Loucy (cell line): Measurements from ENCODE around the gene ACOXL.

Experiments
- H2AFZ ChIP-seq: fragments of 200-600 bp; sonication (generic); 2 replicates; pipeline ENCODE4 v1.6.0; 2016; ENCODE audit warnings: antibody characterized with exemption, mild to moderate bottlenecking, low read length, moderate library complexity
- H3F3A ChIP-seq: fragments of 200-600 bp; 2 replicates; pipeline ENCODE4 v1.6.0; 2016; ENCODE audit warnings: antibody characterized with exemption, low read depth, mild to moderate bottlenecking
- H3K27me3 ChIP-seq: fragments of 200-600 bp; sonication (generic); 2 replicates; pipeline ENCODE4 v1.6.1; 2014; ENCODE audit warnings: low read length, mild to moderate bottlenecking; ENCODE audit not compliant: insufficient read depth, poor library complexity, severe bottlenecking
- H3K36me3 ChIP-seq: fragments of 200-600 bp; sonication (generic); 2 replicates; pipeline ENCODE4 v1.6.1; 2016; ENCODE audit warnings: low read length; ENCODE audit not compliant: insufficient read depth
- H3K4me1 ChIP-seq: fragments of 200-600 bp; sonication (generic); 2 replicates; pipeline ENCODE4 v1.5.1; 2014; ENCODE audit warnings: low read length, mild to moderate bottlenecking; ENCODE audit not compliant: insufficient read depth, poor library complexity, severe bottlenecking
- H3K4me2 ChIP-seq: fragments of 200-600 bp; sonication (generic); 2 replicates; pipeline ENCODE4 v1.6.0; 2014; ENCODE audit warnings: antibody characterized with exemption, low read length, low read depth, mild to moderate bottlenecking; ENCODE audit not compliant: poor library complexity, severe bottlenecking
- H3K4me3 ChIP-seq: fragments of 200-600 bp; sonication (generic); 2 replicates; pipeline ENCODE4 v1.5.1; 2014; ENCODE audit warnings: low read length, mild to moderate bottlenecking, mixed read lengths; ENCODE audit not compliant: poor library complexity, severe bottlenecking
- H3K79me2 ChIP-seq: fragments of 200-600 bp; sonication (generic); 2 replicates; pipeline ENCODE4 v1.6.1; 2014; ENCODE audit warnings: low read length; ENCODE audit not compliant: insufficient read depth
- H3K9ac ChIP-seq: fragments of 200-600 bp; sonication (generic); 2 replicates; pipeline ENCODE4 v1.6.0; 2014; ENCODE audit warnings: mild to moderate bottlenecking, low read depth, low read length, moderate library complexity; ENCODE audit not compliant: poor library complexity, severe bottlenecking
- H3K9me2 ChIP-seq: fragments of 200-600 bp; sonication (generic); replicated peaks from 2 replicates; pipeline ENCODE4 v1.6.1; 2016; ENCODE audit warnings: low read depth, low read length, mixed read lengths
- H3K9me3 ChIP-seq: fragments of 200-600 bp; sonication (generic); 2 replicates; pipeline ENCODE4 v1.6.1; 2014; ENCODE audit warnings: mild to moderate bottlenecking, antibody characterized with exemption, low read length, low read depth; ENCODE audit not compliant: insufficient read depth
- H4K20me1 ChIP-seq: fragments of 200-600 bp; sonication (generic); 2 replicates; pipeline ENCODE4 v1.6.0; 2014; ENCODE audit warnings: antibody characterized with exemption, low read length, mild to moderate bottlenecking; ENCODE audit not compliant: insufficient read depth, poor library complexity, severe bottlenecking
- EZH2phosphoT487 ChIP-seq: fragments of 200-600 bp; IDR thresholded peaks from 2 replicates; pipeline ENCODE4 v1.6.1; 2018; ENCODE audit warnings: antibody characterized with exemption, mild to moderate bottlenecking, moderate library complexity, borderline replicate concordance
- TF ChIP-seq, protein P1 (sequence below): fragments of 200-600 bp; sonication (generic); conservative IDR thresholded peaks from 2 replicates; pipeline ENCODE4 v1.5.1; 2014; ENCODE audit warnings: mild to moderate bottlenecking, antibody characterized with exemption, low read length

Gene ACOXL

DNA sequence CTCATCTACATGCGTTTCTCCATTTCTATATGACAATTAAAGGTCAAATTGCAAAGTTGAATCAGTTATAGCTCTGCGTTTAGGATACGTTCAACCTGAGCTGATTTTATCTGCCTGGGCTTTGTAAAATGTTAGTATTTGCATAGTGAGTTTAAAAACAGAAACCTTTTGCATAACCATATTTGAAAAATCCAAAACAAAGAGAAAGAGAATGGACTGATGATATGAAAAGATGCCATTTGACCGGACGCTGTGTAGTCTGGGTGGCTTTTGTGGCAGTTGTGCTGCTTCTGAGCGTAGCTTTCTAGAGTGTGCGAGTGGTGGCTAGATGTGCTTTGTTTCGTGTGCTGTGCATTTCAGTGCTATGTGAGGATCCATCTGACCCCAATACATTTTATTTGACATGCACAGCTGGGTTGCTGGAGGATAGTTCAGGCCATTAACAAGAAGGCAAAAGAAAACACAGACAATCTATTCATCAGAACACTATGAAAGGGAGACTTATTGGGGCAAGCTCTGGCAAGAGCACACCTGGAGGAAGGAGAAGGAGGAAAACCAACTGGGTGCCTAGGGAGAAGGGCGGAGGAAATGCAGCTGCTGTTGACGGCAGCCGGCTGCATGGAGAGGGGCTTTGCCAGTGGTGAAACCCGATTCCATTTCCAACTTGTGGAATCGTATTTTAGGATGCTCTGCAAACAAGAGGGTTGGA, 126.8 kb downstream of the ACOXL start:
- Histone ChIP-seq H4K20me1 (no peaks in the 10 kb centered on the region), H3K9ac (peak overlapping the region; percentile 30), H3K9me2 (no peaks in the 10 kb centered on the region), H3F3A (no peaks in the 10 kb centered on the region), H3K4me1 (peaks cover 44% of the 10 kb centered on the region), H2AFZ (peak overlapping the region; percentile 44), H3K36me3 (no peaks in the 10 kb centered on the region), H3K9me3 (no peaks in the 10 kb centered on the region), H3K4me3 (peak overlapping the region; percentile 60), H3K27me3 (no peaks in the 10 kb centered on the region), H3K4me2 (peak overlapping the region; percentile 72), H3K79me2 (no peaks in the 10 kb centered on the region)
- TF ChIP-seq EZH2phosphoT487, result no peak
- TF ChIP-seq, protein P1, sequence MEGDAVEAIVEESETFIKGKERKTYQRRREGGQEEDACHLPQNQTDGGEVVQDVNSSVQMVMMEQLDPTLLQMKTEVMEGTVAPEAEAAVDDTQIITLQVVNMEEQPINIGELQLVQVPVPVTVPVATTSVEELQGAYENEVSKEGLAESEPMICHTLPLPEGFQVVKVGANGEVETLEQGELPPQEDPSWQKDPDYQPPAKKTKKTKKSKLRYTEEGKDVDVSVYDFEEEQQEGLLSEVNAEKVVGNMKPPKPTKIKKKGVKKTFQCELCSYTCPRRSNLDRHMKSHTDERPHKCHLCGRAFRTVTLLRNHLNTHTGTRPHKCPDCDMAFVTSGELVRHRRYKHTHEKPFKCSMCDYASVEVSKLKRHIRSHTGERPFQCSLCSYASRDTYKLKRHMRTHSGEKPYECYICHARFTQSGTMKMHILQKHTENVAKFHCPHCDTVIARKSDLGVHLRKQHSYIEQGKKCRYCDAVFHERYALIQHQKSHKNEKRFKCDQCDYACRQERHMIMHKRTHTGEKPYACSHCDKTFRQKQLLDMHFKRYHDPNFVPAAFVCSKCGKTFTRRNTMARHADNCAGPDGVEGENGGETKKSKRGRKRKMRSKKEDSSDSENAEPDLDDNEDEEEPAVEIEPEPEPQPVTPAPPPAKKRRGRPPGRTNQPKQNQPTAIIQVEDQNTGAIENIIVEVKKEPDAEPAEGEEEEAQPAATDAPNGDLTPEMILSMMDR, result no peak

DNA sequence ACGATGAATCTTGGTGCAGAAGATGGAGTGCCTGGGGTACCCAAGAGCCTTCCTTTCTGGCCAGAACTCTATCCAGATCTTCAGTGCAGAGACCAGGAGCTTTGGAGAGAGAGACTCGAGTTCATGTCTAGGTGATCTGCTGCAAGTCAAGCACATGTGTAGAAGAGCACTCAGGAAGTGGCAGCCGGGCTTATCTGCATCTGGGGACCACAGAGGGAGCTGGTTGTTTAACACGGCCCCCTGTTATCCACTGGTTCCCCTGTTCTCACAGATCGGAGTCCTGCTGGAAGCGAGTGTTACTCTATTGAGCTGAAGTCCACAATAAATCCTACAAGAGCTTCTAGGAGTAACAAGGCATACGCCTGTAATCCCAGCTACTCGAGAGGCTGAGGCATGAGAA, 128.3 kb downstream of the ACOXL start:
- Histone ChIP-seq H3K9me3 (no peaks in the 10 kb centered on the region), H3K27me3 (no peaks in the 10 kb centered on the region), H3K4me3 (no peak overlapping the region), H3K36me3 (no peaks in the 10 kb centered on the region), H3F3A (no peaks in the 10 kb centered on the region), H3K9ac (no peak overlapping the region), H3K79me2 (no peaks in the 10 kb centered on the region), H3K4me1 (peaks cover 29% of the 10 kb centered on the region), H3K9me2 (no peaks in the 10 kb centered on the region), H4K20me1 (no peaks in the 10 kb centered on the region), H3K4me2 (peak overlapping the region; percentile 12), H2AFZ (no peak overlapping the region)
- no peak for TF ChIP-seq EZH2phosphoT487
- TF ChIP-seq, protein P1, result no peak

DNA sequence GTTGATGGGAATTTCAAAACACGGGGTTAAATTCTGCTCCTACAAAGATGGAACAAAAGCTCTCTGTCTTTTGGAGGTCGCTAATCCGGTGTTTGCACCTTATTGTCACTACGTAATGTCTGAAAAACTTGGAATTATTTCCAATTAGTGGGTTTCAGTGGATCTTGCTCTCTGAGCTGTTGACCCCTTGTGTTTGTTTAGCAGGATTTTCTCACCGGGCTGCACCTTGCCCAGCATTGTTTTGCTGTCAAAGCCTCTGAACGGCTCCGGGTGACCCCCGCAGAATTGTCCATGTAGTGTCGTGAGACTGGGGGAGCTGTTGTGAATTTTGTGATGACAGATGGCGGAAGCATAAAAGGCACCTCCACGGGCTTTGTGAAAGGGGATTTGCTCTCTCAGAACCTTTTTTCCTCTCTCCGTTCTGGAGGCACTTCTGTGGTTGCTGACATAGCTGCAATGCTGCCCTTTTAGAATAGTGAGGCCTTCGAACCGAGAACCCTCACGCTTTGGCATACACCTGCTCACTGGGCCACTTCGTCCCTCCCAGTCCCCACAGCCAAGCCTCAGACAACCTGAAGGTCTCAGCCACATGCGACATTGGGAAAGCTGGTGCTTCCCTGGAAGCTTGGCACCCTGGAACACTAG, 129.4 kb downstream of the ACOXL start:
- Histone ChIP-seq H3K9me3 (no peaks in the 10 kb centered on the region), H2AFZ (no peak overlapping the region), H3F3A (no peaks in the 10 kb centered on the region), H3K79me2 (no peaks in the 10 kb centered on the region), H3K4me3 (no peak overlapping the region), H3K27me3 (no peaks in the 10 kb centered on the region), H3K4me2 (no peak overlapping the region), H3K36me3 (no peaks in the 10 kb centered on the region), H3K9ac (no peak overlapping the region), H3K4me1 (peaks cover 29% of the 10 kb centered on the region), H4K20me1 (no peaks in the 10 kb centered on the region), H3K9me2 (no peaks in the 10 kb centered on the region)
- no peak for TF ChIP-seq EZH2phosphoT487
- TF ChIP-seq, protein P1, result no peak
